HG02885 (cell line): Measurements from ENCODE around the gene ACO2.

Experiments used
- ATAC-seq: cut with Tn5 transposase; IDR thresholded peaks from one replicate; pipeline ENCODE4 v1.9.1; 2021; ENCODE audit warnings: mild to moderate bottlenecking; ENCODE audit not compliant: unreplicated experiment, poor library complexity

Gene ACO2

GRCh38 chr22:41517172-41518047 is 48.5 kb downstream of the ACO2 start:
- ATAC-seq, result no peak

- no peak for ATAC-seq
Observed at GRCh38 chr22:41518048-41518347, 49.1 kb downstream of the ACO2 start.

GRCh38 chr22:41521126-41521525 is 52.2 kb downstream of the ACO2 start:
- ATAC-seq, result no peak

GRCh38 chr22:41522813-41523212 is 53.9 kb downstream of the ACO2 start:
- ATAC-seq, result no peak

GRCh38 chr22:41523464-41524221 is 54.7 kb downstream of the ACO2 start:
- no peak for ATAC-seq

- ATAC-seq, result no peak
Observed at GRCh38 chr22:41524251-41524661, 55.3 kb downstream of the ACO2 start.

- no peak for ATAC-seq
Observed at GRCh38 chr22:41524809-41525449, 56.0 kb downstream of the ACO2 start.

GRCh38 chr22:41525450-41526225 is 56.7 kb downstream of the ACO2 start:
- ATAC-seq, result no peak

- ATAC-seq, result no peak
Observed at GRCh38 chr22:41526226-41526829, 57.4 kb downstream of the ACO2 start.

GRCh38 chr22:41526830-41527799 is 58.2 kb downstream of the ACO2 start:
- ATAC-seq, result no peak

- no peak for ATAC-seq
Observed at GRCh38 chr22:41528132-41528766, 59.3 kb downstream of the ACO2 start.

- ATAC-seq, result no peak
Observed at GRCh38 chr22:41528938-41529561, 60.1 kb downstream of the ACO2 start.

GRCh38 chr22:41530890-41531714 is 62.2 kb downstream of the ACO2 start:
- no peak for ATAC-seq

GRCh38 chr22:41531715-41532477 is 63.0 kb downstream of the ACO2 start:
- ATAC-seq, result no peak

GRCh38 chr22:41532908-41533825 is 64.2 kb downstream of the ACO2 start:
- ATAC-seq, result no peak
